ENCODE data around the gene DHRSX.
"Not testable (repeated sequence)": the region's sequence is repeated elsewhere in the genome, so short reads cannot be mapped to it uniquely, and the experiment has no call there.

The DHRSX gene

GRCh38 chrX:2312061-2312591 is 188.7 kb downstream of the DHRSX start:
- DNase-seq, result not testable (repeated sequence)

DNA sequence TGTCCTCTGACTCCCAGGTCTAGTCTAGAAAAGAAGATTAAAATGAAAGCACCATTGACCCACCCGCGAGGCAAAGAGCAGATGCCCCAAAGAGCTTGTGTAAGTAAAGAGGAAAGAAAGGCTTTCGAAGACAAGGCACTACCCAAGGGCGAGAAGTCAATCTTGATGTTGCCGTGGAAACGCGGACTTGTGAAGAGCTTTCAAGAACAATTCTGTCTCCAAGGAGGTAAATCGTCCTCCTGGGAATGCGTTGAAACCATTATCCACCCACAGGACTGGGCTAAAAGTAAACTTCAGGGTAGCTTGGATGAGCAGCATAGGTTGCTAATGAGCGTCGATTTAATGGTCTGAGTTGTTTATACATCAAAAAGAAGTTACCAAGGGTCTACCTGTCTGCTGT is 189.3 kb downstream of the DHRSX start:
- no peak for DNase-seq

GRCh38 chrX:2301901-2302300 is 198.9 kb downstream of the DHRSX start:
- no peak for DNase-seq

DNA sequence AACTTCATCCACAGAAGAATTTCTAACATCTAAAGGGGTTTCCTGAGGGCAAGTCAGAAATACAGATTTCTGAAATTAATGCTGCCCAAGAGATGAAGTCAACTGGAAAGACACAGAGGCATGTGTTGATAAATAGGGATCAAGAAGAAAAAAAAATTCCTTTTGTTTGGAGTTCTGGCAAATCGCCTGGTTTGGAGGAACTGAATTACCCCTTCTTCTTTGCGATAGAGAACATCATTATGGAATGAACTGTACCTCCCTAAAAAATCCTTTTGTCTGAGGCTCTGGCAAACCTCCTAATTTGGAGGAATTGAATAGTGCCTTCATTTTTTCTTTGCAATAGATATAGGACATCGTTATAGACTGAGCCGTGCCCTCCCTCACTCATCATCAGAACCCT is 200.9 kb downstream of the DHRSX start:
- no peak for DNase-seq

GRCh38 chrX:2286731-2287130 is 214.0 kb downstream of the DHRSX start:
- DNase-seq, result no peak

DNA sequence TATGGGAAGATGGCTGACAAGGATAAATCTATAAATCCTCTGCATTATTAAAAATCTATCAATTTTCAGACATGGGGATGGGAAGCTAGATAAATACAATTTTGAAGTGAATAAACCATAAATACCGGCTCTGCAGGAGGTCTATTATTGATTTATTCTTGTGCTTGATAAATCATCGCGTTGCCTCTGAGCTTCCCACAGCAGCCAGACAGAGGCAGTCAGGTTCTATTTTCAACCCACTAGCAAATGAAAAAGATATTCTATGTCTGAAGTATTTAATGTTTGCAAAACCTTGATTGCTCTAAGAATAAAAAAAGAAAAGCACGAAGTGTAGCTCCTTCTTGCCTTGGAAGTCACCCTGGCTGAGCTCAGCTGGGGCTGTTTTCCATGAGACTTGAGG is 216.2 kb downstream of the DHRSX start:
- DNase-seq, result no peak

DNA sequence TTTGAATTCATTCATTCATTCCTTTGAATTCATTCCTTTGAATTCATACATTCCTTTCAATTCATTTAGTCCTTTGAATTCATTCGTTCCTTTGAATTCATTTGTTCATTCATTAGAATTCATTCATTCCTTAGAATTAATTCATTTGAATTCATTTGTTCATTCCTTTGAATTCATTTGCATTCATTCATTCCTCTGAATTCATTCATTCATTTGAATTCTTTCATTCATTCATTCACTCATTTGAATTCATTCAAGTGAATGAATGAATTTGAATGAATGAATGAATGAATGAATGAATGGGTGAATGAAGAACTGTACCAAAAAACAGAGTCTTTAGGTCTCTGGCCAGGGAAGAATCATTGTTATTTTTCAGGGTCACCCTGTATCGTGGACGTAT is 216.6 kb downstream of the DHRSX start:
- no peak for DNase-seq

DNA sequence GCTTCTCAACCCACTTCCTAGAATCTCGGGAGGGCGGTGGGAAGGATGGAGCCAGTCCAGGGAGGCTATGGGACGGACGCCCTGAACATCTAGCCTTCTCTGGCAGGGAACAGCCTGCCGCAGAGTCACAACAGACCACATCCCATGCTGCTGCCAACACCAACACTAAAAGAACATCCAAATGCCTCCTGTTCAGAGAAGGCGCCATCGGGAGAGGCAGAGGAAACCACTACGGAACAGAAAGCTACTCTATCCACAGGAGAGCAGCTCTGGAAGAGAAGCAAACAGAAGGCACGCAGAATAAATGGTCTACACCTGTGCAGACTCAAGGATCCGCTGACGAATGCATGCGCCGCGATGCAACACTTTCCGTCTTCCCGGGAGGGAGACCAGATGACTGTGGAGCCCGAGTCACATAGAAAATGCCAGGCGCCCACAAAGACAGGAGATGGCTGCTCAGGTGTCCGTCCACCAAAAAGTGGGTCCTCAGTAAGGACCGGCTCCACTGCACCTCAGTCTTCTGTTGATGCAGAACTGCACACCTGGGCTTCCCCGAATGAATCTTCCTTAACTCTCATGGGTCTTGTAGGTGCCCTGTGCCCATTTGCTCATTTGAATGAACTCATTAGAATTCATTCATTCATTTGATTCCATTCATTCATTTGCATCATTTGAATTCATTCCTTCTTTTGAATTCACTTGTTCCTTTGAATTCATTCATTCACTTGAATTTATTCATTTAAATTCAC is 217.5 kb downstream of the DHRSX start:
- no peak for DNase-seq

- no peak for DNase-seq
Observed at GRCh38 chrX:2282490-2283090, 218.2 kb downstream of the DHRSX start.

- DNase-seq, result no peak
Observed at GRCh38 chrX:2272337-2272736, 228.4 kb downstream of the DHRSX start.

DNA sequence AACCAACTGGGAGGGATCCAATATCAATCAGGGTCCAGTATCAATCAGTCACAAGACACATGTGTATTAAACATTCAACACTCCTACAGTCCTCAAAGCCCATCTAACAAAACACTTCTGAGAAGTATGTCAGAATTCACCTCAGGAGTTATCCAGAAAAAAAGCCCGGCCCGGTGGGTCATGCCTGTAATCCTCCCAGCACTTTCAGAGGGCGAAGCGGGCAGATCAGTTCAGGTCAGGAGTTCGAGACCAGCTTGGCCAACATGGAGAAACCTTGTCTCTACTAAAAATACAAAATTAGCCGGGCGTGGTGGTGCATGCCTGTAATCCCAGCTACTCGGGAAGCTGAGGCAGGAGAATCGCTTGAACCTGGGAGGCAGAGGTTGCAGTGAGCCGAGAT is 229.2 kb downstream of the DHRSX start:
- not testable (repeated sequence) for DNase-seq

GRCh38 chrX:2270783-2271182 is 230.0 kb downstream of the DHRSX start:
- DNase-seq, result not testable (repeated sequence)

GRCh38 chrX:2267890-2268289 is 232.9 kb downstream of the DHRSX start:
- no peak for DNase-seq

DNA sequence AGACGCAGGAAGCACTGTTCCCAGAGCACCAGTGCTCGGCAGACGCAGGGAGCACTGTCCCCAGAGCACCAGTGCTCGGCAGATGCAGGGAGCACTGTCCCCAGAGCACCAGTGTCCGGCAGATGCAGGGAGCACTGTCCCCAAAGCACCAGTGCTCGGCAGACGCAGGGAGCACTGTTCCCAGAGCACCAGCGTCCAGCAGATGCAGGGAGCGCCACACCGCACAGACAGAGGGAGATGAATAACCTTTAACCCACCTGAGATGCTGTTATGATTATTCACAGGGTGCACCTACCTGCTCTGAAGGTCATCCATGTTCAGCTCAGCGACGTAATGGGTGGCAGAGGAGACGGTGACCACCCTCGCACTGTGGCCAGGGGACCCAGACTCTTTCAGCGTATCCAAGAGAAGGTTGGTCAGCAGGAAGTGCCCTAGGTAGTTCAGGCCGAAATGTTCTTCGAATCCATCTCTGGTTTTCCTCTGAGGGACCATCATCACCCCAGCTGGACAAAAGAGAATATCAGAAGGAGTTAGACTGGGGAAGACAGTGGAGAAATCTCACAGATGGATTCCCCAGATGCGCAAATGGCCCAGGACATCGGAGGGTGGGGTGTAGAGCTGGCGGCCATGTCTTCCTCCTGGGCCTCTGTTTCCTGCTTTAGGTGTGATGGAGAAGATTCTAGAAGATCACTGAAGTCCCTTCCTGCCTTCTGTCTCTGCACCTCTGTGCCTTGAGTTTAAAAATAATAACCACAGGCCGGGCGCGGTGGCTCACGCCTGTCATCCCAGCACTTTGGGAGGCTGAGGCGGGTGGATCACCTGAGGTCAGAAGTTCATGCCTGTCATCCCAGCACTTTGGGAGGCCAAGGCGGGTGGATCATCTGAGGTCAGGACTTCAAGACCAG is 234.1 kb downstream of the DHRSX start:
- no peak for DNase-seq

- not testable (repeated sequence) for DNase-seq
Observed at GRCh38 chrX:2265658-2266444, 234.9 kb downstream of the DHRSX start.

DNA sequence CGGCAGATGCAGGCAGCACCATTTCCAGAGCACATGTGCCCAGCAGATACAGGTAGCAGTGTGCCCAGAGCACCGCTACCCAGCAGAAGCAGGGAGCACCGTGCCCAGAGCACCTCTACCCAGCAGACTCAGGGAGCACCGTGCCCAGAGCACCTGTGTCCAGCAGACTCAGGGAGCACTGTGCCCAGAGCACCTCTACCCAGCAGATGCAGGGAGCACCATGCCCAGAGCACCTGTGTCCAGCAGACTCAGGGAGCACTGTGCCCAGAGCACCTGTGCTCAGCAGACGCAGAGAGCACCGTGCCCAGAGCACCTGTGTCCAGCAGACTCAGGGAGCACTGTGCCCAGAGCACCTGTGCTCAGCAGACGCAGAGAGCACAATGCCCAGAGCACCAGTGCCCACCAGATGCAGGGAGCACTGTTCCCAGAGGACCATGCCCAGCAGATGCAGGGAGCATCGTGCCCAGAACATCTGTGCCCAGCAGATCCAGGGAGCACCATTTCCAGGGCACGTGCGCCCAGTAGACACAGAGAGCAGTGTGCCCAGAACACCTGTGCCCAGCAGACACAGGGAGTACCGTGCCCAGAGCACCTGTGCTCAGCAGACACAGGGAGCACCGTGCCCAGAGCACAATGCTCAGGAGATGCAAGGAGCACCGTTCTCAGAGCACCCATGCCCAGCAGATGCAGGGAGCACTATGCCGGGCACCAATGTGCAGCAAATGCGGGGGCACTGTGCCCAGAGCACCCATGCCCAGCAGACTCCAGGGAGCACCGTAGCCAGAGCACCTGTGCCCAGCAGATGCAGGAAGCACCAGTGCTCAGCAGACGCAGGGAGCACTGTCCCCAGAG is 236.4 kb downstream of the DHRSX start:
- no peak for DNase-seq

DNA sequence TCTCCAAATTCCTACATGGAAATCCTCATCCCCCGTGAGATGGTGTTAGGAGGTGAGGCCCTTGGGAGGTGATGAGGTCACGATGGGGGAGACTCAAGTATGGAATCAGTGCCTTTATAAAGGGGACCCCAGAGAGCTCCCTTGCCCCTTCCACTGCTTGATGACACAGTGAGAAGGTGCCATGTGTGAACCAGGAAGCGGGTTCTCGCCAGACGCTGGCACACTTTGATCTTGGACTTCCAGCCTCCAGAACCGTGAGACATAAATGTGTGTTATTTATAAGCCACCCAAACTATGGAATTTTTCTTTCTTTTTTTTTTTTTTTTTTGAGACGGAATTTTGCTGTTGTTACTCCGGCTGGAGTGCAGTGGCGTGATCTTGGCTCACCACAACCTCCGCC is 237.6 kb downstream of the DHRSX start:
- no peak for DNase-seq

DNA sequence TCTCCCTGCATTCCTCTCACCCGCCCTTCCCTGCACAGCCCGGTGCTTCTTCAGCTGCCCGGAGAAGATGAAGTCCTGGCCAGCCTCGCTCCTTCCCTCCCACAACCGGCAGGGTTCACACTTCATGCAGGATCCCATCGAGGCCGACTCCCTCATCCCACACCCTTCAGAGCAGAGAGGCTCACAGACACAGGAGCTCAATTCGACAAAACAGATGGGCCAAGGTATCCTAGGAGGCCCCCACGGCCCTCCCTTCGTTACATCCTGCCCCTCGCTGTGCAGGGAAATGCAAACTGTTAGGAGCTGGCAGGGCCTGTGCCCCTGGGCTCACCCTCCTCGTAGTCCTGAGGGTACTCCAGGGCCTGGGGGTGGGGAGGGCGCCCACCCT is 238.1 kb downstream of the DHRSX start:
- no peak for DNase-seq

GRCh38 chrX:2261831-2262667 is 238.7 kb downstream of the DHRSX start:
- DNase-seq, result no peak

- no peak for DNase-seq
Observed at GRCh38 chrX:2252331-2253065, 248.3 kb downstream of the DHRSX start.
